Lower lobe of right lung (tissue), 2 donors: ENCODE measurements around the gene ZCWPW2. TPM values are rescaled to one million over a fixed set of nuclear protein-coding genes. Genes with fewer than 3 reads are reported as not detected.
A peak's percentile ranks its signal among the peaks of the same experiment; 100 is the strongest.

Source experiments
- ATAC-seq, 2 donors: fragments of 200-7000 bp; cut with Tn5 transposase; one replicate each; pipeline ENCODE4 v1.9.1; 2020 to 2022; ENCODE audit warnings: mild to moderate bottlenecking in 2 of 2, moderate library complexity in 2 of 2
- DNase-seq: peaks from one replicate; pipeline ENCODE4 v3.0.0-alpha.2; 2020
- H3K27ac ChIP-seq: fragments of 200-600 bp; one replicate; pipeline ENCODE4 v1.8.0; 2022
- H3K27me3 ChIP-seq: fragments of 200-600 bp; one replicate; pipeline ENCODE4 v1.8.0; 2022; ENCODE audit warnings: low read depth
- H3K36me3 ChIP-seq: fragments of 200-600 bp; one replicate; pipeline ENCODE4 v1.8.0; 2022; ENCODE audit warnings: mild to moderate bottlenecking
- H3K4me1 ChIP-seq: fragments of 200-600 bp; one replicate; pipeline ENCODE4 v1.8.0; 2022
- H3K4me3 ChIP-seq: fragments of 200-600 bp; one replicate; pipeline ENCODE4 v1.8.0; 2022; ENCODE audit warnings: mild to moderate bottlenecking
- H3K9me3 ChIP-seq: fragments of 200-600 bp; one replicate; pipeline ENCODE4 v1.8.0; 2022
- intact Hi-C: fragments of 100-400 bp; cut with DNase I; formaldehyde crosslinking; loops from one replicate; pipeline ENCODE4 v1.11.0; 2022
- long read RNA-seq: library from polyadenylated mRNA; unstranded; transcript quantifications from one replicate; pipeline ENCODE4 v2.0.0, GENCODE V29; 2021
- total RNA-seq: library from RNA; stranded (reverse); fragmentation: NEBNext Ultra II Directional; extraction: Animal tissue kit (Norgen Biotek cat#: 25700); gene quantifications from one replicate; pipeline ENCODE4 v1.2.1, GENCODE V29; 2021
- TF ChIP-seq, protein P1 (sequence below): fragments of 200-600 bp; IDR thresholded peaks from one replicate; pipeline ENCODE4 v1.8.0; 2022; ENCODE audit warnings: antibody characterized with exemption, mild to moderate bottlenecking
- donor health status: DM: no; HTN: yes; CAD: no; lungs with severe emphysema.

ZCWPW2 gene, protein sequence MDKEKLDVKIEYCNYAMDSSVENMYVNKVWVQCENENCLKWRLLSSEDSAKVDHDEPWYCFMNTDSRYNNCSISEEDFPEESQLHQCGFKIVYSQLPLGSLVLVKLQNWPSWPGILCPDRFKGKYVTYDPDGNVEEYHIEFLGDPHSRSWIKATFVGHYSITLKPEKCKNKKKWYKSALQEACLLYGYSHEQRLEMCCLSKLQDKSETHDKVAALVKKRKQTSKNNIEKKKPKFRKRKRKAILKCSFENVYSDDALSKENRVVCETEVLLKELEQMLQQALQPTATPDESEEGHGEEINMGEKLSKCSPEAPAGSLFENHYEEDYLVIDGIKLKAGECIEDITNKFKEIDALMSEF
- total RNA-seq = 1.1 TPM
- long read RNA-seq, partial matches to known transcripts = 0 of 8 reads
- long read RNA-seq, other reads (novel, unspliced or antisense) = 8 of 8 reads

DNA sequence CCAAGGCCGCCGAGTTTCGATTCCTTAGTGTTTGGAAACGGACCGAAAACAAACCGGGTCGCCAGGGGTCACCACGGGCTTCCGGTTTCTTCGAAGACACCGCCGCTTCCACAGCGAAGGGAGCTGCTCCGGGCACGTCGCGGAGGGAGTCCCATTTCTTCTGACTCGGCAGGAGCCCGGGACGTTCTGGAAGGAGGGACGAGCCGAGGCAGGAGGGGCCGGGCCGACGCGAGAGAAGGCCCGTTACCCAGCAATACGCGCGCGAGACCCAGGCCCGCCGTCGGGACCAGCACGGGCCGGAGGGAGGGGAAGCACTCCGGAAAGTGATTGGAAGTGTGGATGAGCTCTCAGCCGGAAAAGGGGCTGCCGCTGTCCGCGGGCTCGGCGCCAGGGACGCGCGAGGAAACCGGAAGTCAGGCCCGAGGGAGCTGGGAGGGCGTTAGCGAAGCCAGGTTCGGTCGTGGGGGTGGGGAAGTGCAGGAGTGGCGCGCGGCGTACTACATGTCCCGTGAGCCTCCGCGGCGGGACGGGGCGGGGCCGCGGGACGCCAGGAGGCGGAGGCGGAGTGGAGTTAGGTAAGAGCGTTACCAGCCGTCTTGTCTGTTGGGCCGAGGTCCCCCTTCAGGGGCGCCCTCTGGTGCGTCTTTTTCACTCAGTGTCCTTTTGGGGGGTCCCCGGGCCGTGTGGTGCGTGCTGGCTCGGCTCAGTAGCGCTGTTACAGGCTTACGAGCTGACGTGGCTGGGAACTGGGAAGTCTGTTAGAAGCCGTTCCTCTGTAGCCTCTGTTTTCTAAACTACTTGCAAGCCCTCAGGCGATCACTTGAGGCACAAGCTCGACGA, at the start of gene ZCWPW2, which contains the start of gene AZI2:
TSS of gene ZCWPW2 (plus strand) at position 93 of the 840 bp plus-strand sequence. CDS start 64,348 bp downstream, outside the sequence.
TSS of gene AZI2 (minus strand) at position 196 of the 840 bp plus-strand sequence. CDS start 8,207 bp downstream, outside the sequence.
- peak; percentile 98 for ATAC-seq

DNA sequence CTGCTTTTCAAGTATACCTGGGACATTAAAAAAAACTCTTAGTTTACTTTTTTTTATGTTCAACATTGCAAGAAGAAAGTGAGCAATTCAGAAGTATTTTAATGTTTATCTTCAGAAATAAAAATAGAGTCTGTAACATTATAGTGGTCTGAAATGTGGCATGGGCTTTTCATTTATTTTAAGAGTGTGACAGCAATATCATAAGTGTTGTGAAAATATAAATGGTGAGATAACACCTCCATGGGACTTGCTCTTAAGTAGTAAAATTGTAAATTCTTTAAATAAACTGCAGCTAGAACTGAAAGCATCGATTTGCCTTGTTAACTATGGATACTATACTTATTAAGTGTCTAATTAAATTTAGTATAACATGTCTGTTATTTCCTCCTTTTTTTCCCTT, 48.8 kb upstream of the ZCWPW2 start:
- ATAC-seq (no peak), DNase-seq (no peak)
- intact Hi-C loops = no loop called here
- Histone ChIP-seq H3K9me3 (no peaks in the 10 kb centered on the region), H3K27me3 (no peaks in the 10 kb centered on the region), H3K36me3 (no peaks in the 10 kb centered on the region), H3K27ac (no peak overlapping the region), H3K4me3 (no peak overlapping the region), H3K4me1 (peaks cover 10% of the 10 kb centered on the region)
- TF ChIP-seq, protein P1, sequence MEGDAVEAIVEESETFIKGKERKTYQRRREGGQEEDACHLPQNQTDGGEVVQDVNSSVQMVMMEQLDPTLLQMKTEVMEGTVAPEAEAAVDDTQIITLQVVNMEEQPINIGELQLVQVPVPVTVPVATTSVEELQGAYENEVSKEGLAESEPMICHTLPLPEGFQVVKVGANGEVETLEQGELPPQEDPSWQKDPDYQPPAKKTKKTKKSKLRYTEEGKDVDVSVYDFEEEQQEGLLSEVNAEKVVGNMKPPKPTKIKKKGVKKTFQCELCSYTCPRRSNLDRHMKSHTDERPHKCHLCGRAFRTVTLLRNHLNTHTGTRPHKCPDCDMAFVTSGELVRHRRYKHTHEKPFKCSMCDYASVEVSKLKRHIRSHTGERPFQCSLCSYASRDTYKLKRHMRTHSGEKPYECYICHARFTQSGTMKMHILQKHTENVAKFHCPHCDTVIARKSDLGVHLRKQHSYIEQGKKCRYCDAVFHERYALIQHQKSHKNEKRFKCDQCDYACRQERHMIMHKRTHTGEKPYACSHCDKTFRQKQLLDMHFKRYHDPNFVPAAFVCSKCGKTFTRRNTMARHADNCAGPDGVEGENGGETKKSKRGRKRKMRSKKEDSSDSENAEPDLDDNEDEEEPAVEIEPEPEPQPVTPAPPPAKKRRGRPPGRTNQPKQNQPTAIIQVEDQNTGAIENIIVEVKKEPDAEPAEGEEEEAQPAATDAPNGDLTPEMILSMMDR = no peak

More for the DNA sequence above, at the start of gene ZCWPW2, which contains the start of gene AZI2:
- Histone ChIP-seq H3K36me3 (no peaks in the 10 kb centered on the region), H3K27me3 (no peaks in the 10 kb centered on the region), H3K9me3 (peaks cover 5% of the 10 kb centered on the region), H3K4me3 (peak within 1 kb of the TSS; percentile 76), H3K4me1 (peaks cover 47% of the 10 kb centered on the region), H3K27ac (peak within 1 kb of the TSS; percentile 100)
- TF ChIP-seq, protein P1 = peak; percentile 37
- intact Hi-C loops = no loop called here
- DNase-seq = peak; percentile 97

DNA sequence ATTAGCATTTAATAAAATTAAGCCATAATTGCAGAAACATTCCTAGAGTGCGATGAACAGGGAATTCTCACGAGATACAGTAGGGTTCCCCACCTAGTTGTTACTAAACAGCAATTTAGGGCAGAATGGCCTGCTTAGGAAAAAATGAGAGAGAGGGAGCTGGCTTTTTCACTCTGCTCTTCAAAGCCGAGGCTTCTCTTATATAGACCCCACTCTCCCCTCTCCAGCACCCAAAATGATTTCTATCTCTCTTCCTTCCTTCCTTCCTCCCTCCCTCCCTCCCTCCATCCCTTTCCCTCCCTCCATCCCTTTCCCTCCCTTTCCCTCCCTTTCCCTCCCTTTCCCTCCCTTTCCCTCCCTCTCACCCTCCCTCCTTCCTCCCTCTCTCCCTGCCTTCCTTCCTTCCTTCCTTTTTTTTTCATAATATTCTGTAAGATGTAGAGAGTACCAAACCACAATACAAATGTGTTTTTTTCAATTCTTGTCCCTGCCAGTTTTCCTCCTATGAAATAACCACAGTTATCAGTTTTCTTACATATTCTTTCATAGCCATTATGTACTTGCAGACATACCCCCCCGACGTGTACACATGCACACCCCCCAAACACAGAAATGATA, 48.1 kb upstream of the ZCWPW2 start:
- intact Hi-C loops = no loop called here

DNA sequence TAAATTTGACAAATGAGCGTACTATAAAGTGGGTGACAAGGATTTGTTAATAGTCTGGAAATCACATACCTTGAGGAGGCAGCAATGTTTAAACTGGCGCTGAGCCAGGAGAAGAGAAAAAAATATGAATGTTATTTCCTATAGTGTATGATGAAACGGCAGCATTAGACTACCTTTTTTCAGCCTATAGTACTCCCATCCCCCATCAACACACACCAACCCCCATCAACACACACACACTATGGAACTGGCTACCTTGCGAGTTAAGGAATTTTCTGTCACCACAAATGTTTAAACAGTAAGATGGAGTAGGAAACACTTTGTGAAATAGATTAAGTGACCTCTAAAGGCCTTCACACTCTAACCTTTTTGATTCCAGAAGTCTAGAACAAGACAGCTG, 46.8 kb upstream of the ZCWPW2 start:
- DNase-seq = no peak
- intact Hi-C loops = no loop called here
- Histone ChIP-seq H3K27me3 (no peaks in the 10 kb centered on the region), H3K4me3 (no peak overlapping the region), H3K36me3 (no peaks in the 10 kb centered on the region), H3K27ac (no peak overlapping the region), H3K4me1 (no peaks in the 10 kb centered on the region), H3K9me3 (no peaks in the 10 kb centered on the region)
- peak; percentile 61 to 70 for ATAC-seq
- TF ChIP-seq, protein P1 = no peak

More for the DNA sequence above, 48.1 kb upstream of the ZCWPW2 start:
- no peak overlapping the region for H3K4me3 ChIP-seq
- ATAC-seq (no peak), DNase-seq (no peak)
- TF ChIP-seq, protein P1 = no peak
- no peaks in the 10 kb centered on the region for H3K27me3 ChIP-seq
- no peaks in the 10 kb centered on the region for H3K36me3 ChIP-seq
- H3K9me3 ChIP-seq = no peaks in the 10 kb centered on the region
- H3K4me1 ChIP-seq = peaks cover 8% of the 10 kb centered on the region
- H3K27ac ChIP-seq = no peak overlapping the region

DNA sequence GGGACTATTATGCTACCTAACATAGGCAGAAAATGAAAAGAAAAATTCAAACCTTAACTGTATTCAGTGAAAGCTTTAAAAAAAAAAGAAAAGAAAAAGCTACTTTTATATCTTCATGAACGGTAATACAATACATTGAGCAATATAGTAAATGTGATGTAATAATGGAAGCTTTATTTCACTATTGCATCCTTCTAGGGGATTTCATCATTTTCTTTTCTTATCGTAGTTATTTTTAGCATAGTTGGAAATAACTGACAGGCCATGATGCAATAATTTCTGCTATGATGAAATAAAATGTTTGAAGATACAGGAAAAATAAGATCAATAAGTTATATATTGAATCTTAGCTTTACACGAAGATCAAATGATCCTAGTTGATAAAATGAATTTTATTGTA, 40.3 kb upstream of the ZCWPW2 start:
- ATAC-seq = no peak
- Histone ChIP-seq H3K27ac (no peak overlapping the region), H3K4me3 (no peak overlapping the region), H3K9me3 (no peaks in the 10 kb centered on the region), H3K36me3 (no peaks in the 10 kb centered on the region), H3K4me1 (no peaks in the 10 kb centered on the region), H3K27me3 (no peaks in the 10 kb centered on the region)
- no peak for DNase-seq
- TF ChIP-seq, protein P1 = no peak
- intact Hi-C loops = no loop called here
